Spleen (tissue), 7 donors: ENCODE measurements around the gene DDIT4.

Source experiments
- CTCF ChIP-seq, 11 experiments: fragments of 200-600 bp in 7 of 11; fragments of 450-650 bp in 4 of 11; sonication (generic) in 4 of 11; IDR thresholded peaks in 8 of 11; conservative IDR thresholded peaks in 3 of 11; 1 replicate in 7 of 11; 2 replicates in 4 of 11; pipeline versions ENCODE4 v1.4.0 to v1.8.0; 2016 to 2021; ENCODE audit warnings: antibody characterized with exemption in 11 of 11, inconsistent platforms in 4 of 11, mild to moderate bottlenecking in 1 of 11
- POLR2A ChIP-seq, 3 donors: fragments of 450-650 bp; IDR thresholded peaks; one replicate each; pipeline ENCODE4 v1.5.1; 2017; ENCODE audit warnings: antibody characterized with exemption in 3 of 3, mild to moderate bottlenecking in 1 of 3
- donor health status: DM: no; HTN: no; CAD: no; lungs with moderate emphysema.
- donor health status: DM: no; HTN: no; CAD: no.
- donor health status: DM: no; HTN: no; CAD: no.

- TF ChIP-seq POLR2A (IDR thresholded peaks at IDR 0.05) (peak in 1 of 3 donors; percentile 32), CTCF (IDR thresholded peaks at IDR 0.05 in 8 of 11, conservative IDR thresholded peaks at IDR 0.05 in 3 of 11) (no peak)
These were observed 3.0 kb downstream of the DDIT4 start for GRCh38 chr10:72276421-72277339.
